GM19023 (cell line): Measurements from ENCODE around the gene STK40.
A peak's percentile ranks its signal among the peaks of the same experiment; 100 is the strongest.

Experiments used
- ATAC-seq: cut with Tn5 transposase; IDR thresholded peaks from one replicate; pipeline ENCODE4 v1.9.1; 2021; ENCODE audit warnings: mild to moderate bottlenecking, moderate library complexity; ENCODE audit not compliant: unreplicated experiment

STK40 gene

DNA sequence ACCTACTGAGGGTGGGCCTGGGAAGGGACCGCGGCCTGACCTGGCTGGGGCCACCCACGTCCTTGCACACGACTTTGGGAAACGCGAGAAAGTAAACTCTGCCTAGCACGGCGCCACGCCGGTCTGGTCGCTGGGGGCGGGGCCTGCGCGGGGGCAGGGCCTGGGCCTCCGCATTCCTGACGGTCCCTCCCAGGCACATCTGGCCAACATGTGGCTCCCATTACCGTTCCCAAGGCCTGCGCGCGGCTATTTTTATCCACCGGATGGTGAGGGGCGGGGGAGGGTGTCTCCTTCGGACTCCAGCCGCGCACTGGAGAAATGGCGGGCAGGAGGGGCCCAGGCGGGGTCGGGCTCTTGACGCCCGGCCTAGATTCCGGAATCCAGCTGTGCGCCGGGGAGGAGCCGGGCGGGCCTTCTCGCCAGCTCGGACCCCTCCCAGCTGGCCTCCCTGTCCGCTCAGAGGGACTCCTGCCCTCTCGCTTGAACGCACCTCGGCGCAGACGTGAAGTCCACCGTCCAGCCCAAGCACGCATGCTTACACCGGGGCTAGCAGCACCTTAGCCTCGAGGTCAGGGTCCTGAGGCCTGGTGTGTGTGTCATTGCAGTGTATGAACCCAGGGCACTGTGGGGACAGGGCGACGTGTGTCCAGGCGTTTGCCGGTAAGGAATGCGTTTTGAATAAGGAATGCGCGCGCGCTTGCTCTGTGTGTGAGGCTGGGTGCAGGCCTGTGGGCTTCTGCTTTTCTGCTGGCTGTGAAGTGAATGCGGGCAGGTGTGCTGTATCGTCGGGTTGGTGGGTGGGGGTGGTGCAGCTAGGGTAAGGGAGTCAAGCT is 64.4 kb downstream of the STK40 start:
- ATAC-seq: no peak

DNA sequence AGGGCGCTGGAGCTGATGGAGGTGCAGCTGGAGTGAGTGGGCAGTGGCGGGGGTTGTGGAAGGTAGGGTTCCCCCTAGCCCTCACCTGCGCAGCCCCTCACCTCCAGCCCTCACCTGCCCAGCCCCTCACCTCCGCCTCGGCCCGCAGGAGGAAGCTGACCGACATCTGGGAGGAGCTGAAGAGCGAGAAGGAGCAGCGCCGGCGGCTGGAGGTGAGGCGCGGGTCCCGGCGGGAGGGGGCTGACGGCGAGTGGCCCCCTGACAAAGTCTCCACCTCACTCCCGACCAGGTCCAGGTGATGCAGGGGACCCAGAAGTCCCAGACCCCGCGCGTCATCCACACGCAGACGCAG is 65.0 kb downstream of the STK40 start:
- no peak for ATAC-seq

DNA sequence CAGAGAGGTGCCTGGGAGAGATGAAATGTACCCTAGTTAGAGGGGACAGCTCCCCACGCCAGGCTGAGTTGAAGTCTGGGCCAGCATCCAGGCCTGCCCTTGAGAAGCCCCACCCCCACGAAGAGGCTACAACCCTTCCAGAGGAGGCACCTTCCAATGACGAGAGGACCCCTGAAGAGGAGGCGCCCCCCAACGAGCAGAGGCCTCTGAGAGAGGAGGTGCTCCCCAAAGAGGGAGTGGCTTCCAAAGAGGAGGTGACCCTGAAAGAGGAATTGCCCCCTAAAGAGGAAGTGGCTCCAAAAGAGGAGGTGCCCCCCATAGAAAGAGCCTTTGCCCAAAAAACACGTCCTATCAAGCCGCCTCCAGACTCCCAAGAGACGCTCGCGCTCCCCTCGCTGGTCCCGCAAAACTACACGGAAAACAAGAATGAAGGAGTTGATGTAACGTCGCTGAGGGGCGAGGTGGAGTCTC is 65.4 kb downstream of the STK40 start:
- no peak for ATAC-seq

DNA sequence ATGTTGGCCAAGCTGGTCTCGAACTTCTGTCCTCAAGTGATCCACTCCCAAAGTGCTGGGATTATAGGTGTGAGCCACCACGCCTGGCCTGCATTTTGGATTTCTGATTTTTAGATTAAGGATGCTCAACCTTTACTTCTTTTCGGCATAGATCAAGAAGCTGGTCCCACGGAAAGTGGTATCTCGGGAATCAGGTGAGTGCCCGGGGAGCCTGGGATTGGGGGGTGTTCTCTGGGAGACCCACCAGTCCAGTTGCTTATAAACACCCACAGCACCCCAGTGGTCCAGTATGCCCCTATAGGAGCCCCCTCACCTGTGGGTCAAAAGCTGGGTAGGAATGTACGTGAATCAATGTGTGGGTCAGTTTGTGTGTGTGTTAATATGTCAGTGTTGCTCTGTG is 76.3 kb downstream of the STK40 start:
- no peak for ATAC-seq

DNA sequence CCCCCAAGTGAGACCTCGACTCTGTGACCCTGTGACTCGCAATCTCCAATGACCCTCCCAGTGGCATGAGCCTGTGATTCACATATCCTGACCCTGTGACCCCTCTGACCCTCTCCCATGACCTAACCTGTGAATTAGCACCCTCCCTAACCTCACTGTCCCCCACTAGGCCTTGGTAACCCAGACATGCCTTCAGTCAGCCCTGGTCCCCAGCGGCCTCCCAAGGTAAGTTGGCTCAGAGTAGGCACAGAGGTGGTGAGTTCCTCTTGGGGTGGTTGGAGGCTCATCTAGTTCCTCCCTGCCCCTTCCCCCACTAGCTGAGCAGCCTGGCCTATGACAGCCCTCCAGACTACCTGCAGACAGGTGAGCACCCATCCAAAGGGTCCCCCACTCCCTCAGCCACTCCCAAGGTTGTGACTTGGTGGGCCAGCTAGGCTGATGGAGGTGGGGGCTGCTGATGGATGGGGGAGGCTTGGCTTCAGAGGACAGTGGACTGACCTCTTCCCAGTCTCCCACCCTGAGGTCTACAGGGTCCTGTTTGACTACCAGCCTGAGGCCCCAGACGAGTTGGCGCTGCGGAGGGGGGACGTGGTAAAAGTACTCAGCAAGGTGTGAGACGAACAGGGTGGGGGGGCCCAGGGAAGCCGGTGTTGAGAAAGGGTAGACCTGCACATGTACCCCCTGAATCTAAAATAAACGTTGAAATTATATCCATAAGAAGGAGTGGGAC is 78.0 kb downstream of the STK40 start:
- no peak for ATAC-seq

GRCh38 chr1:36306902-36307456 is 78.7 kb downstream of the STK40 start:
- peak; percentile 95 for ATAC-seq

GRCh38 chr1:36306210-36306901 is 79.4 kb downstream of the STK40 start, which contains the start of gene SH3D21:
Gene SH3D21, plus strand, starts transcription at chr1:36306368. Its CDS starts 53 bp downstream, at chr1:36306421.
- peak; percentile 35 for ATAC-seq

DNA sequence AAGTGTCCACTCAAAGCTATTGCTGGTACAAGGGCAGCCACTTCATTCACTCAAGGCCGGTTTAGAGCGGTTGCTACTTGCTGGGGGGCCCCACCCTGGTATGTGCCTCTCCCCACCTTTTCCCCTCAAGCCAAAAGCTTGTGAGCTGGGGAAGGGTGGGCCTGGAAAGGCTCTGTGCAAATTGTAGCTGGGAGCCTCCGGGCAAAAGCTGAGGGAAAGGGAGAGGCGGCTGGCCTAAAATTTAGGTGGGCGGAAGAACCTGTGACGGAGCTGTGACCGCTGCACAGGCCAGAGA is 79.9 kb downstream of the STK40 start:
- no peak for ATAC-seq

GRCh38 chr1:36304970-36305914 is 80.5 kb downstream of the STK40 start:
- no peak for ATAC-seq

DNA sequence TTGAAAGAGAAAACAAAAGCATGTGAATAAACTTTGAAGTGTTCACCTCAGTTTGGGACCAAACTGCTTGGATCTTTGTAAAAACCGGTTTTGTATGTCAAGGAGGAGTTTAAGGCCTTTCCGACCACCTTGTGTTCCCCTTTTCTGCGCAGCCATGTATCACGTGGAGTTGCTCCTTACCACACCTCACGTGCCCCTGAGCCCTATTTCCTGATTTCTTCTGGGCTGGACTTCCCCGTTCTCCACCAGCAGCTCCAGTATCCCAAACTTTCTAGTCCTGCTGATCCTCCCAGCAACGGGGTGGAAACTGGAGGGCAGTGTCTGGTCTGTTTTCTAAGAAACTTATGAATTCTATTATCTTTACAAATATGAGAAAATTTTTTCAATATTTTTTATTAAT is 81.2 kb downstream of the STK40 start:
- no peak for ATAC-seq

GRCh38 chr1:36303650-36304360 is 81.9 kb downstream of the STK40 start:
- ATAC-seq: no peak

- no peak for ATAC-seq
Measured at GRCh38 chr1:36303244-36303643, 82.5 kb downstream of the STK40 start.

DNA sequence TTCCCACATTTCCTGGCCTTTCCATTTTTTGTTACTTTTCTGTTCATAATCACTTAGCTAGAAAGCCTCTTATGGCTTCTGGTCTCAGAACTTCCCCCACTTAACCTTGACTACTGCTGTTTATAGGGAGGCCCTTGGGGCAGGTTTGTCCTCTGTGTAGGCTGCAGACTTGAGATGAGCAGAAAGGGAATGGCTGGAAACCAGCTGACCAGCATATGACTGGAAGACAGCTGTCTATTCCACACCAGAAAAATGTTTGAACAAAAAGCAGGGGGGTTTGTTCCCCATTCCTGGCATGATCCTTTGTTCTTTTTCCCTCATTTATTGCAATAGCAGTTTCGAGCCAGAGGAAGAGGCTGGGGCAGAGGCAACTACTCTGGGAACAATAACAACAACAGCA is 84.5 kb downstream of the STK40 start:
- no peak for ATAC-seq

DNA sequence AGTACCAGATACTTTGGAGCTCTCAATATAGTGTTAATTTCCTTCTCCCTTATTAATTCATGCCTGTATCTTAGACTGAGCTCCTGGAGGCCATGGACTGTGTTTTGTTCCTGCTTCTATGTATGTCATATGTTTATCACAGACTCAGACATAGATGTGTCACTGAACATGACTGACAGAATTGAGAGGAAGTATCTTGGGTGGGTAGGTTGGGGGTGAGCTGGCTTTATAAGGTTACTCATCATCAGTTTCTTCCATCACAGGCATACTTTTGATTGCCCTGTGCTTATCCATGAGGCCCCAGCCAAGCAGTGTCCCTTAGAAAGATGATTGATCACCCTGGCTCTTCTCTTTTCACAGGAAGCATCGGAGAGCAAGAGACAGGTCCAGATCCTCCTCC is 85.2 kb downstream of the STK40 start:
- ATAC-seq: no peak

DNA sequence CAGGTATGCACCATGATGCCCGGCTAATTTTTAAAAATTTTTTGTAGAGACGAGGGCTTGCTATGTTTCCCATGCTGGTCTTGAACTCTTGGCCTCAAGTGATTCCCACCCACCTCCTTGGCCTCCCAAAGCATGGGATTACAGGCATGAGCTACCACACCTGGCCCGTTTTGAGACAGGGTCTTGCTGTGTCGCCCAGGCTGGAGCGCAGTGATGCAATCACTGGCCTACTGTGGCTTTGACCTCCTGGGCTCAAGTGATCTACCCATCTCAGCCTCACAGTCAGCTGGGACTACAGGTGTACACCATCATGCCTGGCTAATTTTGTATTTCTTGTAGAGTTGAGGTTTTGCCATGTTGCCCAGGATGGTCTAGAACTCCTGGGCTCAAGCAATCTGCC is 87.1 kb downstream of the STK40 start:
- ATAC-seq: no peak

DNA sequence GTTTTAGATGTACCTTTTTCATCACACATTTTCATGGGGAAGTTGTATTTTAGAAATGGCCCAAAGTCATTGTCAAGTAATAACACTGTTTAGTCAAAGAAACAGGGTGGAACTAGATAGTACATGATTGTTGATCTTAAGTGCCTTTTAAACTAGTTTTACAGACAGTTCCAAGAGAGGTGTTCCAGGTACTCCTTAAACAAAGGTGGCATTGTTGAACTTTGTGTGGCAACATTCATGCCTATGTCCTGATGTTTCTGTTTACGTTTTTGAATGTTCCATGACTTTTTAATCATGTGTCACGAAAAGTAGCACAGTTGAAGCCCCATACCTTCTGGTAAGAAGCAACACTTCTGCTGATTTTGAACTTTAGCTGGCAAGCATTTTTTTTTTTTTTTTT is 88.7 kb downstream of the STK40 start:
- ATAC-seq: no peak

- no peak for ATAC-seq
Measured at GRCh38 chr1:36295390-36295789, 90.3 kb downstream of the STK40 start.
